B cell (primary cell): ENCODE measurements around the gene BPIFA3. TPM values are rescaled to one million over a fixed set of nuclear protein-coding genes. Genes with fewer than 3 reads are reported as not detected.

ENCODE experiments used
- ATAC-seq: fragments of 200-7000 bp; cut with Tn5 transposase; one replicate; pipeline ENCODE4 v1.10.0; 2021; ENCODE audit warnings: low read depth, mild to moderate bottlenecking, moderate number of reproducible peaks, moderate library complexity
- CTCF ChIA-PET: fragments of 350-600 bp; sonication (Branson Sonifier 250); formaldehyde crosslinking; loops from one replicate; lab custom pipeline; 2021; ENCODE audit warnings: antibody characterized with exemption, inconsistent platforms; lab: Charles Lee
- POLR2A ChIA-PET: fragments of 350-600 bp; sonication (Branson Sonifier 250); formaldehyde crosslinking; loops from one replicate; lab custom pipeline; 2021; ENCODE audit warnings: antibody characterized with exemption; lab: Charles Lee
- DNase-seq: peaks from one replicate; pipeline ENCODE4 v3.0.0; 2013
- H2AFZ ChIP-seq: 2 replicates; pipeline ENCODE4 v1.6.1; 2012; ENCODE audit warnings: mild to moderate bottlenecking, low read depth, low read length; ENCODE audit not compliant: insufficient read depth, poor library complexity, severe bottlenecking
- H3K27ac ChIP-seq, 2 donors: 1 replicate in 1 of 2; 2 replicates in 1 of 2; pipeline ENCODE4 v1.5.1; 2012 to 2013; ENCODE audit warnings: low read length in 2 of 2, mild to moderate bottlenecking in 2 of 2, moderate library complexity in 1 of 2
- H3K27me3 ChIP-seq, 4 experiments: fragments of 200-600 bp in 1 of 4; sonication (generic) in 1 of 4; replicated peaks in 1 of 4; 1 replicate in 2 of 4; 2 replicates in 2 of 4; pipeline versions ENCODE4 v1.6.1 to v1.7.0; 2013 to 2016; ENCODE audit warnings: low read length in 3 of 4, mild to moderate bottlenecking in 2 of 4, mixed read lengths in 1 of 4, moderate library complexity in 1 of 4; ENCODE audit not compliant: insufficient read depth in 4 of 4, control insufficient read depth in 3 of 4; ENCODE audit errors: control extremely low read depth in 1 of 4
- H3K36me3 ChIP-seq, 2 experiments: replicated peaks in 1 of 2; 1 replicate in 1 of 2; 2 replicates in 1 of 2; pipeline versions ENCODE4 v1.6.1 to v1.7.1; 2013; ENCODE audit warnings: low read length in 1 of 2; ENCODE audit not compliant: insufficient read depth in 2 of 2, control insufficient read depth in 1 of 2; ENCODE audit errors: control extremely low read depth in 1 of 2, extremely low read depth in 1 of 2
- H3K4me1 ChIP-seq, 2 donors: fragments of 200-600 bp in 1 of 2; sonication (generic) in 1 of 2; 1 replicate in 1 of 2; 2 replicates in 1 of 2; pipeline versions ENCODE4 v1.5.1 to v1.6.1; 2013 to 2017; ENCODE audit warnings: low read length in 2 of 2; ENCODE audit not compliant: control insufficient read depth in 2 of 2, insufficient read depth in 2 of 2
- H3K4me2 ChIP-seq: replicated peaks from 2 replicates; pipeline ENCODE3; 2012; ENCODE audit warnings: mild to moderate bottlenecking, low read depth, low read length; ENCODE audit not compliant: poor library complexity, severe bottlenecking
- H3K4me3 ChIP-seq, 5 experiments: fragments of 200-600 bp in 1 of 5; sonication (generic) in 1 of 5; 1 replicate in 3 of 5; 2 replicates in 2 of 5; pipeline versions ENCODE4 v1.5.1 to v1.7.0; 2011 to 2016; ENCODE audit warnings: low read length in 4 of 5, mild to moderate bottlenecking in 4 of 5, low read depth in 2 of 5, control low read depth in 1 of 5, moderate library complexity in 1 of 5; ENCODE audit not compliant: insufficient read depth in 1 of 5; ENCODE audit errors: control extremely low read depth in 1 of 5, extremely low read depth in 1 of 5
- H3K79me2 ChIP-seq: fragments of 200-600 bp; sonication (generic); one replicate; pipeline ENCODE4 v1.6.0; 2016; ENCODE audit warnings: low read length; ENCODE audit not compliant: control insufficient read depth, insufficient read depth
- H3K9ac ChIP-seq: fragments of 200-600 bp; sonication (generic); 2 replicates; pipeline ENCODE4 v1.6.1; 2017; ENCODE audit warnings: mild to moderate bottlenecking, low read length, moderate library complexity
- H3K9me3 ChIP-seq, 3 donors: one replicate each; pipeline versions ENCODE4 v1.6.1 to v1.7.1; 2013; ENCODE audit warnings: low read length in 2 of 3; ENCODE audit not compliant: control insufficient read depth in 2 of 3, insufficient read depth in 1 of 3; ENCODE audit errors: control extremely low read depth in 1 of 3
- H4K20me1 ChIP-seq: 2 replicates; pipeline ENCODE4 v1.6.0; 2012; ENCODE audit warnings: mild to moderate bottlenecking, low read length; ENCODE audit not compliant: insufficient read depth, control insufficient read depth, poor library complexity, severe bottlenecking
- H3K27ac Mint-ChIP-seq: one replicate; pipeline ENCODE4 v1.8.0; 2021; ENCODE audit warnings: mixed read lengths
- H3K27me3 Mint-ChIP-seq: one replicate; pipeline ENCODE4 v1.8.0; 2021; ENCODE audit warnings: mixed read lengths
- H3K4me1 Mint-ChIP-seq: one replicate; pipeline ENCODE4 v1.8.0; 2021; ENCODE audit warnings: mixed read lengths
- H3K4me3 Mint-ChIP-seq: one replicate; pipeline ENCODE4 v1.8.0; 2021; ENCODE audit warnings: mixed read lengths
- H3K9me3 Mint-ChIP-seq: one replicate; pipeline ENCODE4 v1.8.0; 2022; ENCODE audit warnings: mixed read lengths; ENCODE audit not compliant: insufficient read depth
- CTCF ChIP-seq: fragments of 200-600 bp; IDR thresholded peaks from one replicate; pipeline ENCODE4 v1.8.0; 2022; ENCODE audit warnings: antibody characterized with exemption, mild to moderate bottlenecking
- EZH2 ChIP-seq: IDR thresholded peaks from 2 replicates; pipeline ENCODE4 v1.6.1; 2012; ENCODE audit warnings: borderline replicate concordance, low read depth, mild to moderate bottlenecking, moderate library complexity, low read length; ENCODE audit not compliant: insufficient read depth, poor library complexity, severe bottlenecking
- WGBS: methylation state at CpG from one replicate; pipeline ENCODE4 v1.1.5; 2013; ENCODE audit warnings: missing lambda C conversion rate; ENCODE audit not compliant: insufficient coverage; 5-methylcytosine and 5-hydroxymethylcytosine counted together
- intact Hi-C: fragments of 100-400 bp; cut with micrococcal nuclease; formaldehyde crosslinking; loops from one replicate; pipeline ENCODE4 v1.10.0; 2022
- polyA plus RNA-seq: library from polyadenylated mRNA; depleted of rRNA; stranded (reverse); fragments of >200 nt; gene quantifications from 2 replicates; pipeline ENCODE4 v1.2.3, GENCODE V29; 2012
- total RNA-seq, 2 donors: library from RNA; stranded (reverse); fragments of 120-200 nt in 1 of 2; gene quantifications; 1 replicate in 1 of 2; 2 replicates in 1 of 2; pipeline versions ENCODE4 v1.2.3 to v1.2.4, GENCODE V29; 2013 to 2022

The BPIFA3 gene
- total and polyA plus RNA-seq, 2 donors (not counting 1 experiment from before 2014, with no cell fraction given) = not detected

GRCh38 chr20:33275215-33275614, 58.1 kb downstream of the BPIFA3 start:
- no peak for ATAC-seq
- CTCF ChIA-PET = no interaction called here
- Histone ChIP-seq H2AFZ (no peak overlapping the region), H3K9ac (no peak overlapping the region), H3K36me3 (no peaks in the 10 kb centered on the region), H3K79me2 (no peaks in the 10 kb centered on the region), H3K4me2 (no peak overlapping the region), H3K27ac (no peak overlapping the region), H3K4me3 (no peak overlapping the region), H4K20me1 (no peaks in the 10 kb centered on the region), H3K9me3 (no peaks in the 10 kb centered on the region), H3K27me3 (no peaks in the 10 kb centered on the region), H3K4me1 (no peaks in the 10 kb centered on the region)
- intact Hi-C loops = no loop called here
- POLR2A ChIA-PET = no interaction called here
- Mint-ChIP-seq H3K27me3 (peaks cover 31% of the 10 kb centered on the region), H3K9me3 (no peaks in the 10 kb centered on the region), H3K4me1 (no peaks in the 10 kb centered on the region), H3K4me3 (no peak overlapping the region), H3K27ac (no peak overlapping the region)
- WGBS = 83% methylated on average over 4 of the region's 8 CpGs
- TF ChIP-seq EZH2 = no peak
- TF ChIP-seq CTCF = no peak
- no peak for DNase-seq

DNA sequence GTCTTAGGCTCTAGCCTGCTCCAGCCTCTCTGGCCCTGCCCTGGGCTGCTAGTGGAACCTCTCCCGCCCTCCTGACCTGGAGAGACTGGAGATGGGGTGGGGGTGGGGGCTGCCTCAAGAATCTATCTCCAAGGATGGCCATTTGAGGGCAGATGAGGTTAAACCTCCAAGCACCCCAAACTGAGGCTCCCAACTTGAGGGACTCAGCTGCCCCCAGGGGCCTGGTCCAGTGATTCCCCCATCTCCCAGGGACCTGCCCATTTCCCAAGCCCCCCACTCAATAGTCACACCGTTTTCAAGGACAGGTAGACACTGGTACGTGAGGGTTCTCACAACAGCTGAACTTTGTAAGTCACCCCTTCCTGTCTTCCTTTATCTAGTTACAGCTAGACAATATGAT, 58.7 kb downstream of the BPIFA3 start:
- Histone ChIP-seq H3K79me2 (no peaks in the 10 kb centered on the region), H3K36me3 (no peaks in the 10 kb centered on the region), H3K9ac (no peak overlapping the region), H3K27me3 (no peaks in the 10 kb centered on the region), H4K20me1 (no peaks in the 10 kb centered on the region), H3K4me2 (no peak overlapping the region), H3K4me1 (no peaks in the 10 kb centered on the region), H3K9me3 (no peaks in the 10 kb centered on the region), H3K27ac (no peak overlapping the region), H2AFZ (no peak overlapping the region), H3K4me3 (no peak overlapping the region)
- POLR2A ChIA-PET = no interaction called here
- DNase-seq (no peak), ATAC-seq (no peak)
- no peaks in the 10 kb centered on the region for H3K4me1 Mint-ChIP-seq
- no peak overlapping the region for H3K27ac Mint-ChIP-seq
- peaks cover 25% of the 10 kb centered on the region for H3K27me3 Mint-ChIP-seq
- intact Hi-C loops = no loop called here
- CTCF ChIA-PET = interaction anchor here (0.6 kb wide), 1 partner anchor 9 kb away, joined by 3 read pairs; no protein-coding TSS in a partner anchor
- no peaks in the 10 kb centered on the region for H3K9me3 Mint-ChIP-seq
- no peak for TF ChIP-seq CTCF
- no peak for TF ChIP-seq EZH2
- H3K4me3 Mint-ChIP-seq = no peak overlapping the region
- WGBS = no CpG with 5 or more reads among the region's 3 CpGs
